NCI-H526 (cell line): Measurements from ENCODE around the gene ONECUT3.
"Not testable (repeated sequence)": the region's sequence is repeated elsewhere in the genome, so short reads cannot be mapped to it uniquely, and the experiment has no call there.

Experiments used
- DNase-seq, 2 experiments: peaks; one replicate each; lab custom pipeline; 2025; lab: John Stamatoyannopoulos, UW

Gene ONECUT3

DNA sequence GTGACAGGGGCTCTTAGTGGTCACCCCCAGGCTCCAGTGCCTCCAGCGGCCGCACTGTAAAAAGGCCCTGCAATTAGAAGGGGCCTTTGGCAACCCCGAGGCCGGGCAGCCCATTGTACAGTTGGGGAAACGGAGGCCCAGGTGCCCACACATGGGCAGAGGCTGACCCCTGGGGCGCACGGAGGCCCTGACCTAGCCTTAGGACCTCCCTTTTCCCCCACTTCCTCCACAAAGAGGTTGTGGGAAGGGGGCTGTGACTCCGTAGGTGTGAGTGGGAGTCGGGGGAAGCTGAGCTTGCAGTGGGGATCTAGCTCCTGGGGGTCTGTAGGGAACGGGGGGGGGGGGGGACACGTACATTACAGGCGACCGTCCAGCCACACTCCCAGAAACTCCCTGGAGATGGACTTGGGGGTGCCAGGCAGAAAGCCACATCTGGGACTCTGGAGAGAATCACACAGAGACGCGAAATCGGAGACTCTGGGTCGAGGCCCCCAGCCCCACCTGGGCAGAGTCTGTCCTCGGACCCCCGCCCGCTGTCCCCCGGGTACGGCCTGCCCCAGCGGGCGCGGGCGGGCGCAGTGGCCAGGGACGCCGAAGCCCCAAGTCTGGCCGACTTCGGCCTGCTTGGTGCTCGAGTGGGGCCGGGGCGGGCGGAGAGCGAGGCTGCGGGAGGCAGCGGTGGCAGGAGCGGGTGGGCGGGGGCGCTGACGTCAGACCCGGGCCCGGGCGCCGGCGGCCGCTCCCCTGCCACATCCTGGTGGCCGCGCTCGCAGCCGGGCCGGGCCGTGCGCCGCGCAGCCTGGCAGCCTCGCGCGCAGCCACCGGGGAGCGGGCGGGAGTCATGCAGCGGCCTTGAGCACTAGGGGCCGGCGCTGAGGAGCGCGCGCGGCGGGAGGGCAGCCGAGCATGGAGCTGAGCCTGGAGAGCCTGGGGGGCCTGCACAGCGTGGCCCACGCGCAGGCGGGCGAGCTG, at the start of gene ONECUT3:
ONECUT3 (plus strand) TSS at position 750 of the 972 bp plus-strand sequence; CDS start at position 907, 157 bp downstream.
- no peak for DNase-seq

GRCh38 chr19:1704339-1704738, 49.0 kb upstream of the ONECUT3 start:
- no peak for DNase-seq

- DNase-seq: no peak
Observed at GRCh38 chr19:1705367-1705766, 47.9 kb upstream of the ONECUT3 start.

- DNase-seq: not testable (repeated sequence)
Observed at GRCh38 chr19:1706646-1707045, 46.7 kb upstream of the ONECUT3 start.

DNA sequence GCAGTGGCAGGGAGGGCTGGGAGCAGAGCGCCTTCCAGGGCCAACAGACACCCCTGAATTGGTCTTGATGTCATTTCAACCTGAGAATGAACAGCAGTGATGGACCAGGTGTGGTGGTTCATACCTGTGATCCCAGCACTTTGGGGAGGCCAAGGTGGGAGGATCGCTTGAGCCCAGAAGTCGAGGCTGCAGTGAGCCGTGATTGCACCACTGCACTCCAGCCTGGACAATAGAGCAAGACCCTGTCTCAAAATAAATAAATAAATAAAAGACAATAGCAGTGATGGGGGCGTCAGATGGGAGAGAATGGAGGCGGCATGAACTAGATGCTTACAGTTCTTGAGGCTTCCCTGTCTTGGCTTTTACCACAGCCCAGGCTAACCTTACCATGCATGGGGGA, 46.1 kb upstream of the ONECUT3 start:
- no peak for DNase-seq

DNA sequence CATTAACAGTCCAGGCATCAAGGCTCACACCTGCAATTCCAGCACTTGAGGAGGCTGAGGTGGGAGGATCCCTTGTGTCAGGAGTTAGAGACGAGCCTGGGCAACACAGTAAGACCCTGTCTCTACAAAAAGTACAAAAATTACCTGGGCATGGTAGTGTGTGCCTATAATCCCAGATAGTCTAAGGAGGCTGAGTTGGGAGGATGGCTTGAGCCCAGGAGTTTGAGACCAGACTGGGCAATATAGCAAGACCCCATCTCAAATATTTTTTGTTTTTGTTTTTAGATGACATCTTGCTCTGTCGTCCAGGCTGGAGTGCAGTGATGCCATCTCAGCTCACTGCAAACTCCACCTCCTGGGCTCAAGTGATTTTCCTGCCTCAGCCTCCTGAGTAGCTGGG, 40.1 kb upstream of the ONECUT3 start:
- no peak for DNase-seq

GRCh38 chr19:1715540-1715939, 37.8 kb upstream of the ONECUT3 start:
- no peak for DNase-seq

- DNase-seq: no peak
Observed at GRCh38 chr19:1717200-1717969, 35.9 kb upstream of the ONECUT3 start.

DNA sequence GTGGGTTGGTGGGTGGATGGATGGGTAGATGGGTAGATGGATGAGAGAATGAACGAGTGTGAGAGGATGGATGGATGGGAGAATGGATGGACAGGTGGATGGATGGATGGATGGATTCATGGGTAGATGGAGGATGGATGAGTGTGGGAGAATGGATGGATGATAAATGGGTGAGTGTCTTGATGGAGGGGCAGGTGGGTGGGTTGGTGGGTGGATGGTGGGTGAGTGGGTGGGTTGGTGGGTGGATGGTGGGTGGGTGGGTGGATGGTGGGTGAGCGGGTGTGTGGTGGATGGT, 35.4 kb upstream of the ONECUT3 start:
- no peak for DNase-seq

- no peak for DNase-seq
Observed at GRCh38 chr19:1718420-1719291, 34.6 kb upstream of the ONECUT3 start.

DNA sequence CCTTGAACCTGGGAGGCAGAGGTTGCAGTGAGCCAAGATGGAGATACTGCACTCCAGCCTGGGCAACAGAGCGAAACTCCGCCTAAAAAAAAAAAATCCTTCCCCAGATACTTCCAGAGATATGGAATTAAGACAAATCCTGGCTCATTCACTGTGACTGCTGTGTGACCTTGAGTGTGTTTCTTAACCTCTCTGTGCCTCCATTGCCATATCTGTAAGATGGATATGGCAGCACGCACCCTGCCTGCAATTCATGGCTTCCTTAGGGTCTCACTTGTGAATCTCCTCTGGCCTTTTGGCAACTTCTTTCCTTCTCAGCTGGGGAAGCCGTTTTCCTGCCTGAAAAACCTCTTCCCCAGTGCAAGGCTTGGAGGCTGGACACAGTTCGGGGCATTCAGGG, 33.8 kb upstream of the ONECUT3 start:
- DNase-seq: no peak

- no peak for DNase-seq
Observed at GRCh38 chr19:1720237-1720636, 33.1 kb upstream of the ONECUT3 start.

DNA sequence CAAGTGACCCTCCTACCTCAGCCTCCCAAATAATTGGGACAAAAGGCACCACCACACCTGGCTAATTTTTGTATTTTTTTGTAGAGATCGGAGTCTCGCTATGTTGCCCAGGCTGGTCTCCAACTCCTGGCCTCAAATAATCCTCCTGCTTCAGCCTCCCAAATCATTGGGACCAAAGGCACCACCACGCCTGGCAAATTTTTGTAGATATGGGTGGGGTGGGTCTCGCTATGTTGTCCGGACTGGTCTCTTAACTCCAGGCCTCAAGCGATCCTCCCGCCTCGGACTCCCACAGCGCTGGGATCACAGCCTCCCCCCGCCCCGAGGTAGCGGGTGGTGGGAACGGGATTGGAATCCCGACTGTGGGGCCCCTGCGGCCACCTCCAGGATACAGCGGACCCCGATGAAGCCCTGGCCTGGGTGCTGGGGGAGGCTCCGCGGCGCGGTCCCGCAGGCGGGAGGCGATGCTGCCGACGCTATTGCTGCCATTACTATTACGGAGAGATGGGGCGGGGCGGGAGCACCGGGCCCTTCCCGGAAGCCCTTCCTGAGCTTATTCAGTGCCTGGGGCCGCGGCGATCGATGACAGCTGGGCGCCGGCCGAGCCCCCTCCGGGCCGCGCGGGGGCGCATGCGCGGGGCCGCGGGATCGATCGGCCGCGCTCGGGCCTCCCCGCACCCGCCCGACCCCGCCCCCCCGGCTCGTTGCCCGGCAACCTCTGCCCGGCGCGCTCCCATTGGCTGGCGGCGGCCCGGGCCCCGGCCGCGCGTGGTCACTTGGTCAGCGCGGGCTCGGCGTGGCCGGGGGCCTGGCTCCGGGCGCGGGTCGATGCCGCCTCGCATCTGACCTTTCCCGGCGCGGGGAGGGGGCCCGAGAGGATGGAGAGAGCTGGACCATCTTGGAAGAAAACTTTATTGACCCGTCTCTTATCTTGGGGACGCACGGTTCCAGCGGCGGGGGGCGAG, 27.9 kb upstream of the ONECUT3 start:
- DNase-seq: peak in 1 of 2 experiments; percentile 45

DNA sequence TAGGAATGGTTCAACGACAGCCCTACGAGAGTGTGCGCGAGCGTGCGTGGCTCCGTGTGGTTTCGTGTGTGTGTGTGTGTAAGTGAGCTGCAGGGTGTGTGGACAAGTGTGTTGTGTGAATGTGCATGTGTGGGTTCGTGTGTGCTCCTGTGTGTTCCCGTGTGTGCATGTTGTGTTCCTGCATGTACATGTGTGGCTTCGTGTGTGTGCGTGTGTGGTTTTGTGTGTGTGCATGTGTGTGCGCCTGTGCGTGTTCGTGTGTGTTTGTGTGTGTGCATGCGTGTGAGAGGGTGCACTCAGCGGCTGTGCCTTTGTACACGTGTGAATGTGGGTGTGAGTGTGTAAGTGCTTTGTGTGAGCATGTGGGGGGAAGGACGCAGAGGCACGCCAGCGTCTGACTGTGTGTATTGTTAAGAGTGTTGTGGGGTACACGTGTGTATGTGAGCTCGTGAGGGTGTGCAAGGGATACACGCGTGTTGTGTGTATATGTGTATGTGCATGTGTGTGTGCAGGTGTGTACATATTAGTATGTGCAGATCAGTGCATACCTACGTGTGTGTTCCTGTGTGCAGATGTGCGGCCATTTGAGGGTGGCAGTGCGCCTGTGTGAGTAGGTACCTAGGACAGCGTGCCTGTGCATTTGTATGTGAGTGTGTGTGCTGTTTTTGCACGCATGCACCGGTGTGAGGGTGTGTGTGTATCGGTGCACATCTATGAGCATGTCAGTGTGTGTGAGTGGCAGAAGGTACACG, 24.3 kb upstream of the ONECUT3 start:
- no peak for DNase-seq

DNA sequence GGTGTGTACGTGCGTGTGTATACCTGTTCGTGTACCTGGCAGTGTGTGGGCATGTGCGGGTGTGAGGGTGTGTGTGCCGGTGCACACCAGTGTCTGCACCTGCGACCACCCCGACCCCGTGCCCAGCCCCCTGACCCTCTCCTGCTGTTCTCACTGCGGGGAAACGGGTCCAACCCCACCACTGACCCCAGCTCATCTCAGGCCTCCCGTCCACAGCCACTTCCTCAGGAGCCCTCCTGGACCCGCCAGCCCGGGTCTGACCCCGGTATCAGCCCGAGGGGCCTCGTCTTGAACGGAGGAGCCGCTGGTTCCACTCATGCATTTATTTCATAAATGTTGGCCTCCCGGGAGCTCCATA, 23.8 kb upstream of the ONECUT3 start:
- no peak for DNase-seq

GRCh38 chr19:1730157-1730556, 23.1 kb upstream of the ONECUT3 start:
- no peak for DNase-seq

GRCh38 chr19:1734321-1734966, 18.9 kb upstream of the ONECUT3 start:
- no peak for DNase-seq

DNA sequence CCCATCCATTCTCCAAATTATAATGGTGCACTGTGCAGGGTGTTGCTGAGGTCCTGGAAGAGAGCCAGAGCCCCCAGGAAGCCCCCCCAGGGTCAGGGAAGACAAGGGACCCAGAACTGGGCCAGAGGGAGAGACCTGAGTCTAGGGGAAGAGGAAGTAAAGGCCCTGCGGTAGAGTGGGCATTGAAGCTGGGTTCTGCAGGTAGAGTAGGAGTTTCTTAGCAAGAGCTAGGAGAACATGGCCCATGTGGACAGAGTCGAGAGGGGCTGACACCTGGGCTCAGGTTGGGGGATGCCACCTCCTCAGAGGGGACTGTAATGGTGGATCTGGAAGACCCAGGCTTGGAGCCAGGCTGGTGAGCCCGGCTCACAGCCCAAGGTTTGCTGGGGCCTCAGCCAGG, 17.0 kb upstream of the ONECUT3 start:
- DNase-seq: no peak

DNA sequence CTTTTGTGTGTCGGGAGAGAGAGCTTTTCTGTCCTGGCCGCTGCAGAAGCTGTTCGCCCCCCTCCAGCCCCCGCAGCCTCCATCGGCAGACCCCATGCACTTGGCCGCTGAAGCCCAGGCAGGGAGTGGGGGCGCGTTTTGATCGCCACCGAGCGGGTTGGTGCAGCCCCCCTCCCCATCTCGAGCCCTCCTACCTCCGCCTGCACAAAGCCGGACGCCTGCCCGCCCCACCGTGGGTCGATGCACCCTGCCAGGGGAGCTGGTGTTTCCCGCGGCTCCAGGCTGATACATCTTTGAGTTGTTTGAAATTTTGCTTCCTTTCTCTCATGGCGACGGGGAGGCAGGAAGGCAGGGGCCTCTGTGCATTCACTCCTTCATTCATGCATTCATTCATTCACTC, 16.4 kb upstream of the ONECUT3 start:
- no peak for DNase-seq
